A673 (cell line): ENCODE results near the gene GULP1.

Experiments
- CTCF ChIP-seq: fragments of 300-800, 200-600 bp; sonication (generic); conservative IDR thresholded peaks from 2 replicates; pipeline ENCODE4 v1.5.1; 2017; ENCODE audit warnings: low read depth, mild to moderate bottlenecking, antibody characterized with exemption, low read length, moderate library complexity, mixed read lengths
- EZH2 ChIP-seq: fragments of 200-600 bp; sonication (generic); IDR thresholded peaks from 2 replicates; pipeline ENCODE4 v1.6.1; 2017; ENCODE audit warnings: borderline replicate concordance, low read depth, mild to moderate bottlenecking, mixed read lengths, antibody characterized with exemption, low read length; ENCODE audit not compliant: poor library complexity, severe bottlenecking

- TF ChIP-seq CTCF = no peak
- TF ChIP-seq EZH2 = no peak
Measured at GRCh38 chr2:188477564-188478103, 186.0 kb downstream of the GULP1 start.
